RWPE1 (cell line): ENCODE measurements around the gene RAPSN.
A peak's percentile ranks its signal among the peaks of the same experiment; 100 is the strongest.

ENCODE experiments used
- CTCF ChIA-PET: fragments of 350-600 bp; sonication (Branson Sonifier 250); formaldehyde crosslinking; extraction: SDS; loops from one replicate; lab custom pipeline; 2021; lab: Yijun Ruan, JAX
- POLR2A ChIA-PET: fragments of 400-600 bp; formaldehyde crosslinking; extraction: SDS; loops from one replicate; lab custom pipeline; 2020; ENCODE audit warnings: antibody characterized with exemption; ENCODE audit not compliant: low non-redundant PET; lab: Yijun Ruan, JAX
- DNase-seq: peaks from one replicate; pipeline ENCODE4 v3.0.0; 2012; ENCODE audit warnings: low spot score
- H3K27ac ChIP-seq: fragments of 450-650 bp; 2 replicates; pipeline ENCODE4 v1.5.1; 2017
- TF ChIP-seq, protein P1 (sequence below): fragments of 450-650 bp; conservative IDR thresholded peaks from 2 replicates; pipeline ENCODE4 v1.5.1; 2017; ENCODE audit warnings: low read depth, mild to moderate bottlenecking

RAPSN gene

DNA sequence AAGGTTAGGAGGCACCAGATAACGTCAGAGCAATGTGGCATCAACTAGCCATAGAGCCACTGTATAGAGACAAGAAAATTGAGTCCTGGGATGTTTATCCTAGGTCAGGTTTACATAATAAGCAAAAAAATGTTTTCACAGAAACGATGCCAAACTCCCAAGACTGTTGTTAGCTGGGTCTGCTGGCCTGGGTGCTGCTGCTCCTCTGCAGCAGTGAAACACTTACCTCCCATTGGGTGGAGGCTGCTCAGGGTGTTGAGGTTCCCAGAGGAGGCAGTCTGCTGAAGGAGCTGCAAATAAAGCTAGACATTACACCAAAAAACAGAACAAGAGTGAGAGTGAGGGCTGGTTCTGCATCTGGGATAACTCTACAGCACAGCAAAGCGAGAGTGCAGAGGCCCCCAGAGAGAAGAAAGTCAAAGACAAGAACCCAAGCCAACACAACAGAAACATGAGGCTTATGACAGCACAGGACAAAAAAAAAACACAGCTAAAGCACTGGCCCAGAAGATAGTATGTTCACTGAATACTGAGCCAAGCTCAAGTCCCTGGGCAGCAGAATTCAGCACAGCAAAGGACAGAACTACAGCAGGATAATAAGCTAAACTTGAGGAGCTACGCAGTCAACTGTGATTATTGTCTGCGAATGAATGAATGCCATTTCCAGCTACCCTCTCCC is 29.9 kb upstream of the RAPSN start:
- TF ChIP-seq, protein P1, sequence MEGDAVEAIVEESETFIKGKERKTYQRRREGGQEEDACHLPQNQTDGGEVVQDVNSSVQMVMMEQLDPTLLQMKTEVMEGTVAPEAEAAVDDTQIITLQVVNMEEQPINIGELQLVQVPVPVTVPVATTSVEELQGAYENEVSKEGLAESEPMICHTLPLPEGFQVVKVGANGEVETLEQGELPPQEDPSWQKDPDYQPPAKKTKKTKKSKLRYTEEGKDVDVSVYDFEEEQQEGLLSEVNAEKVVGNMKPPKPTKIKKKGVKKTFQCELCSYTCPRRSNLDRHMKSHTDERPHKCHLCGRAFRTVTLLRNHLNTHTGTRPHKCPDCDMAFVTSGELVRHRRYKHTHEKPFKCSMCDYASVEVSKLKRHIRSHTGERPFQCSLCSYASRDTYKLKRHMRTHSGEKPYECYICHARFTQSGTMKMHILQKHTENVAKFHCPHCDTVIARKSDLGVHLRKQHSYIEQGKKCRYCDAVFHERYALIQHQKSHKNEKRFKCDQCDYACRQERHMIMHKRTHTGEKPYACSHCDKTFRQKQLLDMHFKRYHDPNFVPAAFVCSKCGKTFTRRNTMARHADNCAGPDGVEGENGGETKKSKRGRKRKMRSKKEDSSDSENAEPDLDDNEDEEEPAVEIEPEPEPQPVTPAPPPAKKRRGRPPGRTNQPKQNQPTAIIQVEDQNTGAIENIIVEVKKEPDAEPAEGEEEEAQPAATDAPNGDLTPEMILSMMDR = no peak

DNA sequence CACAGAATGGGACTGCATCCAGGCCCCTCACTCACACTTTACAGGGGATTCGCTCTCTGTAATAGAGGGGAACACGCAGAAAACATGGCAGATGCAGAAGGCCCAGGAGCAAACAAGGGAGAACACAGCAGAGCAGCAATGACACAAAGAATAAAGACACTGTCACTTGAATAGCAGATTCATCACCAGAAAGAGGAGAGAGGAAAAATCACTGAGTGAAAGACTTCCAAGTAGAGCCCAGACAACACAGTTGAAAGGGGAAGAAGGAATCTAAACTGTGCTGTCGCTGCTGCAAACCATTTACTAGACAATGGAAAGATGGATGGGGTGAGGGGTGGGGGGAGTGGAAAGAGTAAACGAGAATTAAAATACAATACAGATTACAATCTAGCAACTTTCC is 28.8 kb upstream of the RAPSN start:
- DNase-seq = no peak
- H3K27ac ChIP-seq = no peak overlapping the region
- POLR2A ChIA-PET = no interaction called here
- TF ChIP-seq, protein P1 = no peak
- CTCF ChIA-PET = no interaction called here

More for the DNA sequence above, 29.9 kb upstream of the RAPSN start:
- peak overlapping the region; percentile 17; the same call in 1 of the 2 replicates for H3K27ac ChIP-seq
- no peak for DNase-seq
- ChIA-PET POLR2A (interaction anchor here (0.5 to 0.6 kb wide), 2 partner anchors 101 to 1618 kb away, joined by 3 to 5 read pairs; no protein-coding TSS in a partner anchor), CTCF (interaction anchor here (1.3 kb wide), 1 partner anchor 75 kb away, joined by 3 read pairs; no protein-coding TSS in a partner anchor)

DNA sequence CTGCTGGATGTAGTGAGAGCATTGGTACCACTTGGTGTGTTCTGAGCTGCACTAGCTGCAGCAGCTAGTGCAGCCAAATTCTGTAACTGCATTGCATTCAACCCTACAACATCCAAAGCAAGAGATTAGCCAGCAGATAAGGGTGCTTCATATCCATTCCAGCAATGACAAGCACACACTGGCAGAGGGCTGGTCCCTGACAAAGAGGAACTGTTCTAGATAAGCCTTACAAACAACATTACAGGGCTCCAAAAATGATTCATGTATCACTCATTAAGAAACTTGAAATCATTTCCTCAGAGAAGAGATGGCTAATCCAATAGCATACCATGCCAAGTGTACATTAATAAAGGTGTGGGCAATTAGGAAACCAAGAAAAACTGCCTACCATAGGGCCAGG is 28.4 kb upstream of the RAPSN start:
- TF ChIP-seq, protein P1 = no peak
- peak; percentile 65 for DNase-seq
- POLR2A ChIA-PET = no interaction called here
- H3K27ac ChIP-seq = no peak overlapping the region
- CTCF ChIA-PET = no interaction called here

DNA sequence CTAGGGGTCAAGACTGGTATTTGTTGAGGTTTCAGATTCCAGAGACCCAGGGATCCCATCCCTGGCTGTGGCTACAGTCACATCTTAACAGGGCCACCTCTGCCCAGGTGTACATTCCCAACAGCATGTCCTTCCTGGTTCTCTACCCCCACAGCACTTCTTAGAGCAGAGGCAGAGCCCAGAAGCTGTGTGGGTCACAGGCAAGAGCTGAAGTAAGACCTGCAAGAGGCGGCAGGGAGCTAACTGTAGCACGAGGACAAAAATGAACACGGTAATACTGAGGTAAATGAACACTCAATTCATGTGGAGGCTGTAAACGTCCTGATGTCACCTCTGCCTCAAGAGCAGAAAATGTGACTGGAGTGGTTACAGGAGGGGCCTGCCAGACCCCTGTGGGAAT is 21.7 kb upstream of the RAPSN start:
- DNase-seq = no peak
- CTCF ChIA-PET = interaction anchor here (0.6 to 1.1 kb wide), 3 partner anchors 12 to 99 kb away, joined by 3 read pairs; no protein-coding TSS in a partner anchor
- H3K27ac ChIP-seq = no peak overlapping the region
- POLR2A ChIA-PET = no interaction called here
- TF ChIP-seq, protein P1 = no peak

DNA sequence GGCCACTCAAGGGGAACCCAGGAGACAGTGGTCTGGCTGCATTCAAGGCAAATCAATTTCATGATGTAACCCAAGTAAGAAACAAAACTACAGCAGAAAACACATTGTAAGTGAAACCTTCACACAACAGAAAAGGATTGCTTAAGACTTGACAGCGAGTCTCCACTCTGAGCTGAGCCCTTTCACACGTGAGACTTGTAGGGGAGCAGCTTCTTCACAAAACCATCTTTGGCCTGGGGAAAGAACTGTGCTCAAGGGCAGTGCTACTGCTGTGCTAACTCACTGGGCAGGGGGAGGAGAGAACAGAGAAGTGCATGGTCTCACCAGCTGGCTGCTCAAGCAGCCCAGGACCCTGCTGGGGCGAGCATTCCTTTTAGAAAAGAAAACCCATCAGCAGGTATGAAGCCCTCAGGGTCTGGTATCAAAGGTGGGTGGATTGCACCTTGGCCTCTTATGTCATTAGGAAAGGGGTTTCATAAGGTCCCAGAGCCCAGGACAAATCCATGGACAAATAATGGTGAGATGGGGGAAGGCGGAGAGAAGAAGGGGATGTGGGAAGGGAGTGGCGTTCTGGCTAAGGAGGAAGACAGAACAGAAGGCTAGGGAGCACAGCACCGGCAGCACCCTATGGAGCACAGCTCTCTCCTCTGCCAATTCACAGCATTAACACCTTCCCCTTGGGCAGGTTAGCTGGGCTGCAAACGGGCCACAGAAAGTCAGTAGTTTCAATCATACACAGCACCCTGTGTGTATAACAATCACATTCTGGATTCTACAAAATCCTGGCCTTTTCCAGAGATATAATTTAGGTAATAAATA is 20.6 kb upstream of the RAPSN start:
- TF ChIP-seq, protein P1 = no peak
- ChIA-PET POLR2A (no interaction called here), CTCF (interaction anchor here (0.7 to 1.2 kb wide), 3 partner anchors 13 to 30 kb away, joined by 3 to 5 read pairs (median 3); no protein-coding TSS in a partner anchor)
- H3K27ac ChIP-seq = peak overlapping the region; percentile 44; the same call in 1 of the 2 replicates
- no peak for DNase-seq

DNA sequence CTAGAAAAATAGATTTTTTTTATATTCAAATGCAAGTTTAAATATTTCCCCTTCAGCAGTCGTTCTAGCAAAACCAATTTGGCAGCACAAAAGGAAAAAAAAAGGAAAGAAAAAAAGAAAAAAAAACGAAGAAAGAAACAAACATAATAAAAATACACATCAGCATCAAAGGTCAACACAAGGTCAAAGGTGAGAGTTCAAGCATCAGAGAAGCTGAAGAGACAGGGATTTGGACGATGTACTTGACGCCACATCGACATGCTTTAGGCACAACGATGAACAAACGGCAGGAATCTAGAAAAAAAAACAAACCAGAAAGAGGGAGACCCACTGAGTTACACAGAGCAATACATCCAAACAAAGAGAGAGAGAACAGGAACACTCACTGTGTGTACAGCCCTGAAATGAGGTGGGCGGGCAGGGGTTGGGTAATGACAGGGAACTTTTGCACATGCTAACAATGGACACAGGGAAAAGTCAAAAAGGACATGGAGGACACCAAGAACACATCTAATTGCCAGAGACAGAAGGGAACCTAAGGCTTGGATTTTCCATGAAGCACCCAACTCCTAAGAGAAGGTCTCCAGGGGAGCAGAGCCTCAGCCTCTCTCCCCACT is 19.8 kb upstream of the RAPSN start:
- H3K27ac ChIP-seq = peak overlapping the region; percentile 44; the same call in 1 of the 2 replicates
- POLR2A ChIA-PET = no interaction called here
- TF ChIP-seq, protein P1 = no peak

More for the DNA sequence above, 19.8 kb upstream of the RAPSN start:
- CTCF ChIA-PET = interaction anchor here (1.2 kb wide), 1 partner anchor 14 kb away, joined by 3 read pairs; no protein-coding TSS in a partner anchor
- no peak for DNase-seq
